ENCODE results near the gene PAPLN.

Gene PAPLN

GRCh38 chr14:73263606-73264005 is 26.3 kb downstream of the PAPLN start:
- DNase-seq = no peak

- DNase-seq = no peak
Measured at GRCh38 chr14:73264080-73264884, 27.0 kb downstream of the PAPLN start.

GRCh38 chr14:73264885-73265720 is 27.8 kb downstream of the PAPLN start:
- DNase-seq = no peak

GRCh38 chr14:73265721-73266046 is 28.4 kb downstream of the PAPLN start:
- no peak for DNase-seq

GRCh38 chr14:73266317-73266716 is 29.0 kb downstream of the PAPLN start:
- DNase-seq = no peak

GRCh38 chr14:73267474-73267873 is 30.2 kb downstream of the PAPLN start:
- no peak for DNase-seq

- peak; percentile 32 for DNase-seq
Measured at GRCh38 chr14:73269729-73270531, 32.6 kb downstream of the PAPLN start.

- no peak for DNase-seq
Measured at GRCh38 chr14:73272393-73272792, 35.1 kb downstream of the PAPLN start.

GRCh38 chr14:73273799-73274198 is 36.5 kb downstream of the PAPLN start:
- no peak for DNase-seq

- no peak for DNase-seq
Measured at GRCh38 chr14:73276836-73277235, 39.5 kb downstream of the PAPLN start.

GRCh38 chr14:73277376-73277775 is 40.1 kb downstream of the PAPLN start:
- DNase-seq = no peak

GRCh38 chr14:73280903-73281302 is 43.6 kb downstream of the PAPLN start:
- DNase-seq = no peak

- peak; percentile 38 for DNase-seq
Measured at GRCh38 chr14:73283608-73284379, 46.5 kb downstream of the PAPLN start.

- DNase-seq = no peak
Measured at GRCh38 chr14:73285979-73286378, 48.7 kb downstream of the PAPLN start.

GRCh38 chr14:73286598-73286997 is 49.3 kb downstream of the PAPLN start:
- DNase-seq = no peak

GRCh38 chr14:73287071-73287470 is 49.8 kb downstream of the PAPLN start:
- no peak for DNase-seq

- no peak for DNase-seq
Measured at GRCh38 chr14:73289308-73289707, 52.0 kb downstream of the PAPLN start.

GRCh38 chr14:73289729-73290128 is 52.4 kb downstream of the PAPLN start:
- no peak for DNase-seq

- no peak for DNase-seq
Measured at GRCh38 chr14:73290279-73290678, 53.0 kb downstream of the PAPLN start.

GRCh38 chr14:73293782-73294781 is 56.8 kb downstream of the PAPLN start:
- no peak for DNase-seq

- peak; percentile 57 for DNase-seq
Measured at GRCh38 chr14:73295198-73295796, 58.0 kb downstream of the PAPLN start.
